HG03575 (cell line): ENCODE data around the gene ATP13A2.

ENCODE experiments used
- ATAC-seq: cut with Tn5 transposase; IDR thresholded peaks from one replicate; pipeline ENCODE4 v1.9.1; 2021; ENCODE audit not compliant: unreplicated experiment, insufficient number of reproducible peaks, low FRiP score; ENCODE audit errors: extremely low read depth

ATP13A2 gene

DNA sequence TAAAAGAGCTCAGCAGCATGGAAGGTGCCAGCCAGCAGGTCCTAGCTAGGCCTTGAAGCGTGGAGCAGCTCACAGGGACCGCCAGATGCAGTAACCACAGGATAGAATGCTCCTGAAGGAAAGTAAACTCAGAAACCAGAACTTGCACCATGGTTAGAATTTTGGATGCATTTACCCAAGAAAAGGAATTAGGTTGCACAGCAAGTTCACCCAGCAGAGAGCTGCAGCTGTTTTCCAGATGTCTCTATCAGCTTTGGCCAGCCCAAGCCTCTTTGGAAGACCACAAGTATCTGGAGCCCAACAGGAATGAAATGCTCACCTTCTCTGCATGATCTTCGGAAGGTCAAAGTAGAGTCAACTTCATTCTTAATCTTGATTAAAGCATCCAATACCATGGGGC lies 21.0 kb upstream of the ATP13A2 start:
- no peak for ATAC-seq

- ATAC-seq = no peak
These were observed 19.7 kb upstream of the ATP13A2 start for GRCh38 chr1:17031436-17031835.

DNA sequence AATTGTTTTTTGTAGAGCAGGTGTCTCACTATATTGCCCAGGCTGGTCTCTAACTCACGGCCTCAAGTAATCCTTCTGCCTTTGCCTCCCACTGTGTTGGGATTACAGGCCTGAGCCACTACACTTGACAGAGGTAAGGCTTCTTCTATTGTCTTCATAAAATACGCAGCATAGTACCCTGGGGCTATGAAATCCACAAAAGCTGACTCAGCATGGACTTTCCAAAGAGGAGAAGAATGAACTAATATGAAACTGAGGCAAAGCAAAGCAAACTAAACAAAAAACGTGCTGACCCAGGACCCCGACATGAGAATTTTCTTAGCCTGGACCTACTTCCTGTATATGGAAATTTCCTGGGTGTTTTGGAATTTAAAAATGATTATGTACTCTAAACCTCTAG lies 18.5 kb upstream of the ATP13A2 start:
- ATAC-seq = no peak

GRCh38 chr1:17028662-17029188 lies 17.0 kb upstream of the ATP13A2 start:
- no peak for ATAC-seq

DNA sequence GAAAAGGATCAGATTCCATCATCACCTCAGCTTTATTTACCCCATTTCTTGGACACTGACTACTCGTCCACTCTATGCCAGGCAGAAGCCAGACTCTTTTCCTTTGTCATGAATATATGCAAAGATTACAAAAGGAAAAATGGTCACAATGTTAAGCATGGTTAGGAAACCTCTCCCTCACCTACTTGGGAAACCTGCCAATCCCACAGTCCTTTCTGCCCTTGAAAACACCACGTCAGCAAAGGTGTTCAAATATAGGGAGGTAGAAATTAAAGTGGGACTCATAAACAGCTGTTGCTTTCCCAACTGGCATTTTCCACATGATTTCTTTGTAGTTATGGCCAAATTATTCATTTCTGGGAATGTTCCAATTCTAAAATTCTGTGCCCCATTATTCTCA lies 16.2 kb upstream of the ATP13A2 start:
- no peak for ATAC-seq

GRCh38 chr1:17027403-17027802 lies 15.7 kb upstream of the ATP13A2 start:
- no peak for ATAC-seq

DNA sequence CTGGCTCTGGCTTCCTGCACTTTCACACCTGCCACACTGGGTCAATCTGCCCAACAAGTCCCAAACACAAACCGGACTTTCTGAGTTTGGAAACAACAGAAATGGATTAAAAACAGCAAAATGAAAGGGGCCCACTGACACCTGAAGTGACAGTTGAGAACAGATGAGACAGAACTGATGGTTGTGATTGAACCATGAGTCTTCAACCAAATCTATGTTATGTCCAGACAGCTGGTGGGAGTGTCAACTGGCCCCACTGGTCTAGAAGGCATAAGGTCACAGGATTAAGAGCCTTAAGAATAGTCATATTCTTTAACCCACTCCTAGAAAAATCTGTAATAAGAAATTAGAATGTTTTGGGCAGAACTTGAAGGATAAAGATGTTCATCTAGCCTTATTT lies 13.0 kb upstream of the ATP13A2 start:
- no peak for ATAC-seq

DNA sequence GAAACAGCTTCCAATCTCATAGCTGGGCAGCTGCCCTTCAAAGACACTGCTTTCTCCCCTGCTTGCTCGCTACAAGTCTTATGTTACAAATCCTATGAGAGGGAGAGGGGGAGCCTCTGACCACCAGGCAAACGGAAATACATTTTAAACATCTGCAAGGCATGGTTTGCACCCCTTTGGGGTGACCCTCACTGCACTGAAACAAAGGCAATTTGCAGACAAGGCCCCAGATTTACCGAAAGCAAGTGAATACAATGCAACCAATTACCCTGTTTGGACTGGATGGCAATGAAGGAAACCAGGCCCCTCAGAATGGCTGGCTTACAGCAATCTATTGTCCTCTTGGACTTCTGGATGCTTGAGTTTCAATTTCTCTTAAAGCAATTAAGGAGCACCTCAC lies 11.8 kb upstream of the ATP13A2 start:
- ATAC-seq = no peak

DNA sequence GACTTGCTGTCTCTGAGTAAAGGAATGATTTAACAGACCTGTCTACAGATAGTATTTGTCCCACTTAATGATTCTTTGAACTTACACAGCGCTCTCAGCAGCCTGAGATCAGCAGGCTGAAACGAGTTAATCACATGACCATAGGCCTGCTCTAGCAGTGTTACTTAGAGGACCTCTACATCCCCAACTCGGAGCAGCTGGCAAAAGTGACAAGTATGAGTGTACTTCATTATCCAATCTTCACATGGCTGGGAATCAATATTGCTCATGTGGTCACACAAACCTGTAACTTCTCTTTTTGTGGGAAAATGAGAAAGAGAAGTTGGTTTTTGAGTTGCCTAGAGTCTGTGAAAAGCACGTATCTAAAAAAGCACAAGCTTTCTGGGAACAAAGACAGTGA lies 11.4 kb upstream of the ATP13A2 start:
- ATAC-seq = no peak

- no peak for ATAC-seq
These were observed 10.2 kb upstream of the ATP13A2 start for GRCh38 chr1:17021896-17022295.

GRCh38 chr1:17020502-17020901 lies 8.8 kb upstream of the ATP13A2 start:
- no peak for ATAC-seq

GRCh38 chr1:17018849-17019248 lies 7.1 kb upstream of the ATP13A2 start:
- ATAC-seq = no peak

GRCh38 chr1:17017435-17017834 lies 5.7 kb upstream of the ATP13A2 start:
- ATAC-seq = no peak

DNA sequence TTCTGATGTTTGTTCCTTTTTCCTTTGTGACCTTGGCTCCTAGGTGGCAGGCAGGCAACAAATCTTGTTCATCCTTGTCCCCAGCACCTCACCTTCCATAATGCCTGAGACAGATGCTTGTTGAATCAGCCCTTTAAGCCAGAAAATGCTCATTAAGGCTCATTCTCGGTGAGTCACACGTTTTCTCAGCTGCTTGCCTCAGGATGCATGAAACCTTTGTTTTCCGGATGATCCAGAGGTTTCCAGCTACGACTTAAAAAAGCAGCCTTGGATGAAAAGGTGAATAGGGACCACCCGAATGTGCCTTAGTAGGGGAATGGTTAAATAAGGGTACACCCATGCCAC lies 4.6 kb upstream of the ATP13A2 start:
- ATAC-seq = no peak

DNA sequence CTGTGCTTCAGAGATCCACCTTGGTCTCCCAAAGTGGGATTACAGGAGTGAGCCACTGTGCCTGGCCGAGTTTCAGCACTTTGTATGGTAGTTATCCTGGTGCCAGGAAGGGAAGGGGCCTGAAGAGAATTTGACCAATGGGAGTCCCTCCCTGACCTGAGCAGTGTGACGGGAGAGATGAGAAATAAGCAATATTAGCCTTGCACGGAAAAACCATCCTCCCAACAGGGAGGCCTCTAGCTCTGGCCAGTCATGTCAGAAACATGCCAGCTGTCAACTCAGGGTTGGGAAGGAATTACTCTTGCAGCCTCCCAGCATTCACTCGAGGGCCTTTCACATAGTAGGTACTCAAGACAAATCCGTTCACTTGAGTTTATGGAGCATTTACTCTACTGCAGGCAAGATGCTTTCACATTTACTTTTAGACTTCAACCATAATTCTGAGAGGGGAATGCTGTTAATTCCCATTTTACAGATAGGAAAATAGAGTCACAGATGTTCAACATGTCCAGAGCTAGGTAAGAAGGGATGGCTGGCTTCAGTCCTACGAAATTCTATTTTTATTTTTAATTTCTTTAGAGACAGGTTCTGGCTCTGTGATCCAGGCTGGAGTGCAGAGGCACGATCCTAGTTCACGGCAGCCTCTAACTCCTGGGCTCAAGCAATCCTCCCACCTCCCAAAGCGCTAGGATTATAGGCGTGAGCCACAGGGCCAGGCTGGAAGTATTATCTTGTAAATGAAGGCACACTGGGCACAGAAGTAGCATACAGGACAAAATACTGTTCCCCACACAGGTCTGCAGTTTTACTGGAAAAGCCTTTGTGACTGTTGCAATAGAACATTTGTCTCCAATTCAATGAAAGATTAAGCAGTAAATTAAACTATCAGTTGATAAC lies 3.2 kb upstream of the ATP13A2 start:
- ATAC-seq = no peak

DNA sequence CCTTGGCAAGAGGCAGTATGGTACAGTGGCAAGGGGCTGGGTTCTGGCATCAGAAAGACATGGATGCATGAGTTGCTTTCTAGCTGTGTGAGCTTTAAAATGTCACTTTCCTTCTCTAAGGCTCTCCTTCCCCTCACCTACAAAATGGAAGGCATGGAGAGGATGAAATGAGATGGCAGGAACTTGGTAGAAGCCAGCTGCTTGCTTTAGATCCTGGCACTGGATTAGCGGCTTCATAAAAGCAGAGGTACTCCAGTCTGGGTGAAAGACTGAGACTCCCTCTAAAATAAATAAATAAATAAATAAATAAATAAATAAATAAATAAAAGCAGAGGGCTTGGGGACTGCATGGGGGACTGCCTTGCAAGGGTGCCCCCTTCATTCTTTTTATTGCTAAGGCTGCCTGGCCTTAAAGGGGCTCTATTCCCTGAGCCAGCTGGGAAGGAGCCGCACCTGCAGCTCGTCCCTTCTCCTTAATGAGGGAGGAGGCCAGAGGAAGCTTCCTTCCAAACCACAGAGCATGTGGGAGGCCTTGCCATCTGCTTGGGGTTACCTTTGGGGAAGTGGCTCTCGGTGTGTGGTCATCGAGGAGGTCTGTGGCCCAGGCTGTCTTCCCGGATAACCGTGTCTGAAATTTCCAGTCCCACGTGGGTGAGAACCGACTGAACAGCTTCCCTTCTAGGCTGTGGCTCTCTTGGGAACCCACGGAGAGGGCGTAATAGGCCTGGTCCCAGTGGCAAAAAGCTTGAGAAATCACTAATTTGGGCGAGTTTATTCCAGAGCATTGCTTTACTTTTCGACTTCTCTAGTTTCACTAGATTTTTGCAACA lies 2.0 kb upstream of the ATP13A2 start:
- no peak for ATAC-seq

GRCh38 chr1:17012775-17013490 lies 1.2 kb upstream of the ATP13A2 start:
- ATAC-seq = no peak

DNA sequence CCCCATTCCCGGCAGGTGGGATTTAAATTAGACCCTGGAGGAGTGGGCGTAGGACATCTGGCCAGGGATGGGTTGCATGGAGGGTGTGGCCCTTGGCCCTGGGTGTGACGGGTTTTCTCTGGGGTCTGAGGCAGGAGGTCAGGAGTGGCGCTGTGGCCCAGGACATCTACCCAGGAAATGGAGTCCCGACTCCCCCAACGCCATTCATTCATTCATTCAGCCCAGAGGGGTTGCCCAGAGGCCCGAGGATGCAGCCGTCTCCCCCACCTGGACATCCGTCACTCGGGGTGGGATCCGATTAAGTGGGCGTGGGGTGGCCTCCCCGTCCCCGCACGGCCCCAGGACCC lies 663 bp downstream of the ATP13A2 start:
- ATAC-seq = no peak

- no peak for ATAC-seq
These were observed 2.0 kb downstream of the ATP13A2 start for GRCh38 chr1:17009706-17010105.
